ENCODE results near the gene MAPRE3. TPM values are rescaled to one million over a fixed set of nuclear protein-coding genes. Genes with fewer than 3 reads are reported as not detected.

MAPRE3 gene
- total and polyA plus RNA-seq, 9 of the 15 experiments (the other 6 are each of a cell fraction or from before 2014, with no cell fraction given) = 0.70 to 43.2 (median 12.6) TPM

DNA sequence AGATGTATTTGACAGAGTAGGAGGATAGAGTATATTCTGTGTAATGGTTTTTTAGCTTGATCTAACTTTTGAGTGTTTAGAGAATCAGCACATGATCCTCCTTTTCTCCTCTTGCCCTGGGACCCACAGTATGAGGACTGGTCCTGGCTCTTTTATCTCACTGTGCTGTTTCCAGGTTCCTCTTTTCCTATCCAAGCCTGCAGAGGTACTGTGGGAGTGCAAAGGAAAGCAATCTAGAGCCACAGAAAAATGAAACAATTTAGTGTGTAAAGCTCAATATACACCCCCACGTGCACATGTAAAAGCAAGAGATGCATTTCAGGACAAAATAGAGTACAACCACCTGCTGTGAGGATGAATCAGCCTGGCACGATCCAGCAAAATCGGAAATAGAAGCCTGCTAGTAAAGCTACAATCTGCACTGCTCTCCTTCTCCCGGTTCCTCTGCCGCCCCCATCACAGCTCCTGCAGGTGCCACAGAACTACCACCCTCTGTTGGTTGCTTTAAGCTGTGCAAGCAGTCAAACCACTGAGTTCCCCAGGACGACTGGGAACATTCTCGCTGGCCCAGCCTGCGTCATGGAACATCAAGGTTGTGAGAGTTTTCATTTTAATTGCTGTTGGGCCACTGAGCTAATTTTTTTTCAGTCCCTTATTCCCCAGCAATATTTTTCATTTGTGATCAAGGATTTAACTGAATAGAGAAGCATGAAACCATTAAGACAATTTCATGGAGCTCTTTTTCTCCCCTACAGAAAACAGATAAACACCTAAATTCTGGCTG is 47.8 kb upstream of the MAPRE3 start:
- Histone ChIP-seq H3K36me3 (ENCODE audit: control insufficient read depth, insufficient read depth, low read length) (no peaks in the 10 kb centered on the region), H2AFZ (ENCODE audit: low read depth, low read length) (no peak overlapping the region), H3K27ac (ENCODE audit: extremely low read depth, low read depth, low read length) (no peak overlapping the region), H3K9ac (ENCODE audit: insufficient read depth in 1 of 2, low read depth in 2 of 2, low read length in 2 of 2) (no peak overlapping the region), H3K27me3 (ENCODE audit: control insufficient read depth in 2 of 2, insufficient read depth in 2 of 2, low read length in 2 of 2) (peaks cover 37 to 43% of the 10 kb centered on the region in 2 experiments), H3K4me3 (no peak overlapping the region), H3K9me3 (replicated peaks; ENCODE audit: control insufficient read depth, insufficient read depth, low read depth, low read length) (no peaks in the 10 kb centered on the region), H3K79me2 (ENCODE audit: control insufficient read depth, insufficient read depth, low read length) (no peaks in the 10 kb centered on the region), H3K4me2 (ENCODE audit: insufficient read depth, low read length) (no peak overlapping the region; the same call in 1 of the 2 replicates), H4K20me1 (replicated peaks; ENCODE audit: control insufficient read depth, insufficient read depth, low read length) (peaks cover 13% of the 10 kb centered on the region; the same call in 1 of the 2 replicates), H3K4me1 (replicated peaks in 1 of 2; ENCODE audit: control insufficient read depth in 2 of 2, insufficient read depth in 2 of 2, low read length in 2 of 2) (no peaks in the 10 kb centered on the region), H3K9me1 (ENCODE audit: control insufficient read depth, insufficient read depth, low read length) (no peaks in the 10 kb centered on the region)
- peak; percentile 54 to 69 (median 58) for DNase-seq (ENCODE audit: extremely low read depth in 1 of 4, low spot score in 3 of 4)
- peak; percentile 75 for FAIRE-seq
- BruUV-seq (replicated peaks) = no TSS peak
- peak; percentile 96 for ATAC-seq
- WGBS (ENCODE audit: insufficient coverage, low coverage, missing lambda C conversion rate) = 3% methylated on average over 8 of the region's 8 CpGs
- ChIA-PET POLR2A (interaction anchor here (0.6 to 1.5 kb wide), 4 partner anchors 76 to 238 kb away, joined by 3 read pairs; no protein-coding TSS in a partner anchor), CTCF (ENCODE audit: low intra/inter-chr PET ratio) (interaction anchor here (1.0 kb wide), 1 partner anchor 77 kb away, joined by 4 read pairs; no protein-coding TSS in a partner anchor)
- in situ Hi-C loops (cut with MboI) = no loop called here
- intact Hi-C loops (cut with micrococcal nuclease) = loop anchor here (5.0 kb wide), 1 partner anchor 75 kb away; the partner anchor contains the start of gene DPYSL5
- TF ChIP-seq ZNF589 (CRISPR knock-in tag; IDR thresholded peaks at IDR 0.05; ENCODE audit: low read depth) = no peak
- peak; percentile 38 to 60 for TF ChIP-seq RAD21 (CRISPR knock-in tag; conservative IDR thresholded peaks at IDR 0.05 in 1 of 2, IDR thresholded peaks at IDR 0.05 in 1 of 2)
- TF ChIP-seq, protein P1, sequence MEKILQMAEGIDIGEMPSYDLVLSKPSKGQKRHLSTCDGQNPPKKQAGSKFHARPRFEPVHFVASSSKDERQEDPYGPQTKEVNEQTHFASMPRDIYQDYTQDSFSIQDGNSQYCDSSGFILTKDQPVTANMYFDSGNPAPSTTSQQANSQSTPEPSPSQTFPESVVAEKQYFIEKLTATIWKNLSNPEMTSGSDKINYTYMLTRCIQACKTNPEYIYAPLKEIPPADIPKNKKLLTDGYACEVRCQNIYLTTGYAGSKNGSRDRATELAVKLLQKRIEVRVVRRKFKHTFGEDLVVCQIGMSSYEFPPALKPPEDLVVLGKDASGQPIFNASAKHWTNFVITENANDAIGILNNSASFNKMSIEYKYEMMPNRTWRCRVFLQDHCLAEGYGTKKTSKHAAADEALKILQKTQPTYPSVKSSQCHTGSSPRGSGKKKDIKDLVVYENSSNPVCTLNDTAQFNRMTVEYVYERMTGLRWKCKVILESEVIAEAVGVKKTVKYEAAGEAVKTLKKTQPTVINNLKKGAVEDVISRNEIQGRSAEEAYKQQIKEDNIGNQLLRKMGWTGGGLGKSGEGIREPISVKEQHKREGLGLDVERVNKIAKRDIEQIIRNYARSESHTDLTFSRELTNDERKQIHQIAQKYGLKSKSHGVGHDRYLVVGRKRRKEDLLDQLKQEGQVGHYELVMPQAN (IDR thresholded peaks at IDR 0.05; ENCODE audit: borderline replicate concordance) = no peak
- TF ChIP-seq HNRNPK (IDR thresholded peaks at IDR 0.05; ENCODE audit: low read depth, low read length, poor library complexity, severe bottlenecking) = no peak
- TF ChIP-seq BHLHE40 (IDR thresholded peaks at IDR 0.05; ENCODE audit: low read length) = 0 out of 2 replicates have a peak, but pooled peaks have one; percentile 11
- TF ChIP-seq, protein P2, sequence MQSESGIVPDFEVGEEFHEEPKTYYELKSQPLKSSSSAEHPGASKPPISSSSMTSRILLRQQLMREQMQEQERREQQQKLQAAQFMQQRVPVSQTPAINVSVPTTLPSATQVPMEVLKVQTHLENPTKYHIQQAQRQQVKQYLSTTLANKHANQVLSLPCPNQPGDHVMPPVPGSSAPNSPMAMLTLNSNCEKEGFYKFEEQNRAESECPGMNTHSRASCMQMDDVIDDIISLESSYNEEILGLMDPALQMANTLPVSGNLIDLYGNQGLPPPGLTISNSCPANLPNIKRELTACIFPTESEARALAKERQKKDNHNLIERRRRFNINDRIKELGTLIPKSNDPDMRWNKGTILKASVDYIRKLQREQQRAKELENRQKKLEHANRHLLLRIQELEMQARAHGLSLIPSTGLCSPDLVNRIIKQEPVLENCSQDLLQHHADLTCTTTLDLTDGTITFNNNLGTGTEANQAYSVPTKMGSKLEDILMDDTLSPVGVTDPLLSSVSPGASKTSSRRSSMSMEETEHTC (IDR thresholded peaks at IDR 0.05) = no peak
- TF ChIP-seq, protein P3, sequence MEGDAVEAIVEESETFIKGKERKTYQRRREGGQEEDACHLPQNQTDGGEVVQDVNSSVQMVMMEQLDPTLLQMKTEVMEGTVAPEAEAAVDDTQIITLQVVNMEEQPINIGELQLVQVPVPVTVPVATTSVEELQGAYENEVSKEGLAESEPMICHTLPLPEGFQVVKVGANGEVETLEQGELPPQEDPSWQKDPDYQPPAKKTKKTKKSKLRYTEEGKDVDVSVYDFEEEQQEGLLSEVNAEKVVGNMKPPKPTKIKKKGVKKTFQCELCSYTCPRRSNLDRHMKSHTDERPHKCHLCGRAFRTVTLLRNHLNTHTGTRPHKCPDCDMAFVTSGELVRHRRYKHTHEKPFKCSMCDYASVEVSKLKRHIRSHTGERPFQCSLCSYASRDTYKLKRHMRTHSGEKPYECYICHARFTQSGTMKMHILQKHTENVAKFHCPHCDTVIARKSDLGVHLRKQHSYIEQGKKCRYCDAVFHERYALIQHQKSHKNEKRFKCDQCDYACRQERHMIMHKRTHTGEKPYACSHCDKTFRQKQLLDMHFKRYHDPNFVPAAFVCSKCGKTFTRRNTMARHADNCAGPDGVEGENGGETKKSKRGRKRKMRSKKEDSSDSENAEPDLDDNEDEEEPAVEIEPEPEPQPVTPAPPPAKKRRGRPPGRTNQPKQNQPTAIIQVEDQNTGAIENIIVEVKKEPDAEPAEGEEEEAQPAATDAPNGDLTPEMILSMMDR (IDR thresholded peaks at IDR 0.05 in 2 of 3, conservative IDR thresholded peaks at IDR 0.05 in 1 of 3; ENCODE audit: insufficient read depth in 2 of 3, low read depth in 1 of 3, low read length in 3 of 3) = peak; percentile 64 to 87 (median 70)
- TF ChIP-seq ZNF445 (CRISPR knock-in tag; IDR thresholded peaks at IDR 0.05; ENCODE audit: low read depth) = no peak
- TF ChIP-seq, protein P4, sequence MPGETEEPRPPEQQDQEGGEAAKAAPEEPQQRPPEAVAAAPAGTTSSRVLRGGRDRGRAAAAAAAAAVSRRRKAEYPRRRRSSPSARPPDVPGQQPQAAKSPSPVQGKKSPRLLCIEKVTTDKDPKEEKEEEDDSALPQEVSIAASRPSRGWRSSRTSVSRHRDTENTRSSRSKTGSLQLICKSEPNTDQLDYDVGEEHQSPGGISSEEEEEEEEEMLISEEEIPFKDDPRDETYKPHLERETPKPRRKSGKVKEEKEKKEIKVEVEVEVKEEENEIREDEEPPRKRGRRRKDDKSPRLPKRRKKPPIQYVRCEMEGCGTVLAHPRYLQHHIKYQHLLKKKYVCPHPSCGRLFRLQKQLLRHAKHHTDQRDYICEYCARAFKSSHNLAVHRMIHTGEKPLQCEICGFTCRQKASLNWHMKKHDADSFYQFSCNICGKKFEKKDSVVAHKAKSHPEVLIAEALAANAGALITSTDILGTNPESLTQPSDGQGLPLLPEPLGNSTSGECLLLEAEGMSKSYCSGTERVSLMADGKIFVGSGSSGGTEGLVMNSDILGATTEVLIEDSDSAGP (CRISPR knock-in tag; IDR thresholded peaks at IDR 0.05) = no peak
- TF ChIP-seq SPI1 (IDR thresholded peaks at IDR 0.05; ENCODE audit: borderline replicate concordance, low read depth, low read length) = peak; percentile 24; the same call in 1 of the 2 replicates
- no peak for TF ChIP-seq ZNF23 (CRISPR knock-in tag; IDR thresholded peaks at IDR 0.05)
- no peak for TF ChIP-seq ZSCAN29 (IDR thresholded peaks at IDR 0.05)

Measured in K562 (cell line).